HCT116 (cell line): ENCODE data around the gene ZNF14. TPM values are rescaled to one million over a fixed set of nuclear protein-coding genes. Genes with fewer than 3 reads are reported as not detected.

ENCODE experiments used
- ATAC-seq: fragments of 200-7000 bp; cut with Tn5 transposase; 2 replicates; pipeline ENCODE4 v1.9.1; 2020; ENCODE audit warnings: mild to moderate bottlenecking, moderate library complexity
- BruUV-seq: library from RNA; stranded (reverse); fragments of 400-500 nt; replicated peaks from 2 replicates; lab custom pipeline; 2021; lab: Mats Ljungman, UMichigan
- CTCF ChIA-PET: fragments of 300-600 bp; sonication (Branson Sonifier 250); formaldehyde crosslinking; loops from one replicate; lab custom pipeline; 2021; ENCODE audit warnings: antibody characterized with exemption; lab: Charles Lee
- POLR2A ChIA-PET: fragments of 300-600, 350-600 bp; sonication (Branson Sonifier 250); formaldehyde crosslinking; loops from one replicate; lab custom pipeline; 2021; ENCODE audit warnings: antibody characterized with exemption; lab: Charles Lee
- RAD21 ChIA-PET, 2 experiments: fragments of 300-600 bp; sonication (Branson Sonifier 250); formaldehyde crosslinking; loops; one replicate each; lab custom pipeline; 2023; ENCODE audit warnings: low total read pairs in 2 of 2; ENCODE audit not compliant: uncharacterized antibody in 2 of 2, unreplicated experiment in 2 of 2, low non-redundant PET in 1 of 2; lab: Charles Lee
- DNase-seq: peaks from one replicate; pipeline ENCODE4 v3.0.0-alpha.2; 2010; ENCODE audit warnings: low read depth, low spot score
- H2AFZ ChIP-seq: fragments of 200-600 bp; shearing (Covaris generic), sonication (generic); 2 replicates; pipeline ENCODE4 v1.6.1; 2017; ENCODE audit warnings: low read depth, mixed run types, mixed read lengths, antibody characterized with exemption, low read length; ENCODE audit not compliant: poor library complexity, severe bottlenecking
- H3K27ac ChIP-seq: 2 replicates; pipeline ENCODE4 v1.5.1; 2012; ENCODE audit warnings: low read depth, low read length
- H3K27me3 ChIP-seq: fragments of 200-600 bp; sonication (generic); 2 replicates; pipeline ENCODE4 v1.6.1; 2016; ENCODE audit warnings: mixed run types, low read length, mixed read lengths; ENCODE audit not compliant: insufficient read depth
- H3K36me3 ChIP-seq, 2 experiments: fragments of 200-500 bp in 1 of 2; fragments of 200-600 bp in 1 of 2; sonication (Bioruptor generic) in 1 of 2; sonication (generic) in 1 of 2; 2 replicates each; pipeline versions ENCODE4 v1.5.1 to v1.6.1; 2014 to 2016; ENCODE audit warnings: low read length in 2 of 2, inconsistent platforms in 1 of 2, mixed read lengths in 1 of 2, mixed run types in 1 of 2; ENCODE audit not compliant: insufficient read depth in 2 of 2, control insufficient read depth in 1 of 2
- H3K4me1 ChIP-seq, 2 experiments: fragments of 200-600 bp in 1 of 2; sonication (generic) in 1 of 2; 2 replicates each; pipeline versions ENCODE4 v1.5.1 to v1.6.1; 2012 to 2017; ENCODE audit warnings: low read length in 2 of 2, inconsistent platforms in 1 of 2, mild to moderate bottlenecking in 1 of 2, mixed read lengths in 1 of 2, mixed run types in 1 of 2, moderate library complexity in 1 of 2; ENCODE audit not compliant: insufficient read depth in 2 of 2, control insufficient read depth in 1 of 2
- H3K4me2 ChIP-seq: fragments of 200-600 bp; sonication (generic); 2 replicates; pipeline ENCODE4 v1.6.1; 2017; ENCODE audit warnings: mixed run types, low read length, mixed read lengths
- H3K4me3 ChIP-seq, 2 experiments: fragments of 200-600 bp in 1 of 2; sonication (generic) in 1 of 2; replicated peaks in 1 of 2; 2 replicates each; pipeline ENCODE4 v1.5.1; 2011 to 2016; ENCODE audit warnings: low read length in 2 of 2, control low read depth in 1 of 2, low read depth in 1 of 2, mild to moderate bottlenecking in 1 of 2, mixed read lengths in 1 of 2, mixed run types in 1 of 2
- H3K79me2 ChIP-seq: fragments of 200-600 bp; sonication (generic); 2 replicates; pipeline ENCODE4 v1.6.1; 2017; ENCODE audit warnings: mild to moderate bottlenecking, mixed run types, low read length, moderate library complexity, mixed read lengths; ENCODE audit not compliant: insufficient read depth
- H3K9ac ChIP-seq: fragments of 200-600 bp; sonication (generic); 2 replicates; pipeline ENCODE4 v1.6.1; 2016; ENCODE audit warnings: low read length, mixed read lengths
- H3K9me2 ChIP-seq: fragments of 200-600 bp; sonication (generic), shearing (Covaris generic); 2 replicates; pipeline ENCODE4 v1.6.1; 2017; ENCODE audit warnings: mixed run types, mild to moderate bottlenecking, moderate library complexity; ENCODE audit not compliant: insufficient read depth
- H3K9me3 ChIP-seq, 2 experiments: fragments of 200-500 bp in 1 of 2; fragments of 200-600 bp in 1 of 2; sonication (Bioruptor generic) in 1 of 2; sonication (generic) in 1 of 2; 2 replicates each; pipeline ENCODE4 v1.6.1; 2014 to 2017; ENCODE audit warnings: low read length in 2 of 2, mixed read lengths in 2 of 2, inconsistent platforms in 1 of 2, low read depth in 1 of 2, mild to moderate bottlenecking in 1 of 2, mixed run types in 1 of 2, moderate library complexity in 1 of 2; ENCODE audit not compliant: control insufficient read depth in 1 of 2, insufficient read depth in 1 of 2
- H4K20me1 ChIP-seq: fragments of 200-600 bp; sonication (generic), shearing (Covaris generic); 2 replicates; pipeline ENCODE4 v1.6.1; 2017; ENCODE audit warnings: mixed run types, mild to moderate bottlenecking, moderate library complexity; ENCODE audit not compliant: insufficient read depth
- ATF3 ChIP-seq: IDR thresholded peaks from 2 replicates; pipeline ENCODE4 v1.6.1; 2012
- CEBPB ChIP-seq: IDR thresholded peaks from 2 replicates; pipeline ENCODE4 v1.6.1; 2012; ENCODE audit warnings: low read depth
- EZH2phosphoT487 ChIP-seq: fragments of 200-600 bp; IDR thresholded peaks from 2 replicates; pipeline ENCODE4 v1.6.1; 2018; ENCODE audit warnings: antibody characterized with exemption, borderline replicate concordance
- FOSL1 ChIP-seq: IDR thresholded peaks from 2 replicates; pipeline ENCODE4 v1.6.1; 2012; ENCODE audit warnings: low read depth
- JUND ChIP-seq: IDR thresholded peaks from 2 replicates; pipeline ENCODE4 v1.6.1; 2012
- MAX ChIP-seq: IDR thresholded peaks from 2 replicates; pipeline ENCODE4 v1.6.1; 2012
- POLR2A ChIP-seq: IDR thresholded peaks from 2 replicates; pipeline ENCODE4 v1.7.0; 2011; ENCODE audit warnings: borderline replicate concordance; ENCODE audit not compliant: insufficient read depth, insufficient read length; ENCODE audit errors: extremely low read depth
- POLR2AphosphoS5 ChIP-seq: IDR thresholded peaks from 2 replicates; pipeline ENCODE4 v1.6.1; 2011; ENCODE audit warnings: mild to moderate bottlenecking, low read depth, low read length, moderate library complexity
- SRF ChIP-seq: IDR thresholded peaks from 2 replicates; pipeline ENCODE4 v1.6.1; 2012; ENCODE audit warnings: low read depth
- TCF7L2 ChIP-seq: IDR thresholded peaks from 2 replicates; pipeline ENCODE4 v1.7.0; 2011; ENCODE audit warnings: borderline replicate concordance, inconsistent platforms; ENCODE audit not compliant: insufficient read depth, insufficient read length; ENCODE audit errors: extremely low read depth
- YY1 ChIP-seq: IDR thresholded peaks from 2 replicates; pipeline ENCODE4 v1.6.1; 2011; ENCODE audit warnings: low read length, low read depth, moderate library complexity, mild to moderate bottlenecking; ENCODE audit not compliant: insufficient replicate concordance; ENCODE audit errors: extremely low read depth
- ZFX ChIP-seq: fragments of 450-650 bp; IDR thresholded peaks from 2 replicates; pipeline ENCODE4 v1.6.1; 2017
- ZNF274 ChIP-seq: fragments of 200-500 bp; sonication (Bioruptor generic); IDR thresholded peaks from 2 replicates; pipeline ENCODE4 v1.6.1; 2014; ENCODE audit warnings: mild to moderate bottlenecking, low read depth, low read length, inconsistent platforms
- intact Hi-C: fragments of 100-400 bp; cut with micrococcal nuclease; formaldehyde crosslinking; loops from 2 replicates; pipeline ENCODE4 v1.10.0; 2022
- total RNA-seq: library from RNA; stranded (reverse); gene quantifications from one replicate; pipeline ENCODE4 v1.2.1, GENCODE V29; 2021; ENCODE audit not compliant: unreplicated experiment

The ZNF14 gene
- total RNA-seq, 1 experiment from 2014 or later: 4.8 TPM

- TF ChIP-seq FOSL1 (no peak), ATF3 (no peak), EZH2phosphoT487 (no peak), MAX (no peak), TCF7L2 (no peak)
Measured at GRCh38 chr19:19752760-19753403, 20.0 kb upstream of the ZNF14 start (continued).

- Histone ChIP-seq H3K9ac (no peak overlapping the region), H3K27ac (no peak overlapping the region), H2AFZ (no peak overlapping the region), H4K20me1 (no peaks in the 10 kb centered on the region), H3K4me3 (no peak overlapping the region), H3K4me2 (no peak overlapping the region), H3K4me1 (no peaks in the 10 kb centered on the region), H3K79me2 (no peaks in the 10 kb centered on the region), H3K27me3 (no peaks in the 10 kb centered on the region), H3K9me2 (no peaks in the 10 kb centered on the region), H3K36me3 (no peaks in the 10 kb centered on the region), H3K9me3 (no peaks in the 10 kb centered on the region)
- RAD21 ChIA-PET: no interaction called here
- BruUV-seq: no TSS peak
- POLR2A ChIA-PET: no interaction called here
- ATAC-seq: no peak
- CTCF ChIA-PET: no interaction called here
- no peak for DNase-seq
- intact Hi-C loops: no loop called here
- TF ChIP-seq TCF7L2: no peak
- TF ChIP-seq ZFX: no peak
- TF ChIP-seq POLR2AphosphoS5: no peak
- no peak for TF ChIP-seq SRF
- TF ChIP-seq YY1: no peak
- TF ChIP-seq ATF3: no peak
- TF ChIP-seq ZNF274: no peak
- no peak for TF ChIP-seq JUND
- no peak for TF ChIP-seq POLR2A
- no peak for TF ChIP-seq CEBPB
- no peak for TF ChIP-seq FOSL1
Measured at GRCh38 chr19:19751846-19752245, 18.9 kb upstream of the ZNF14 start.
